ENCODE data around the gene STK32C.

DNA sequence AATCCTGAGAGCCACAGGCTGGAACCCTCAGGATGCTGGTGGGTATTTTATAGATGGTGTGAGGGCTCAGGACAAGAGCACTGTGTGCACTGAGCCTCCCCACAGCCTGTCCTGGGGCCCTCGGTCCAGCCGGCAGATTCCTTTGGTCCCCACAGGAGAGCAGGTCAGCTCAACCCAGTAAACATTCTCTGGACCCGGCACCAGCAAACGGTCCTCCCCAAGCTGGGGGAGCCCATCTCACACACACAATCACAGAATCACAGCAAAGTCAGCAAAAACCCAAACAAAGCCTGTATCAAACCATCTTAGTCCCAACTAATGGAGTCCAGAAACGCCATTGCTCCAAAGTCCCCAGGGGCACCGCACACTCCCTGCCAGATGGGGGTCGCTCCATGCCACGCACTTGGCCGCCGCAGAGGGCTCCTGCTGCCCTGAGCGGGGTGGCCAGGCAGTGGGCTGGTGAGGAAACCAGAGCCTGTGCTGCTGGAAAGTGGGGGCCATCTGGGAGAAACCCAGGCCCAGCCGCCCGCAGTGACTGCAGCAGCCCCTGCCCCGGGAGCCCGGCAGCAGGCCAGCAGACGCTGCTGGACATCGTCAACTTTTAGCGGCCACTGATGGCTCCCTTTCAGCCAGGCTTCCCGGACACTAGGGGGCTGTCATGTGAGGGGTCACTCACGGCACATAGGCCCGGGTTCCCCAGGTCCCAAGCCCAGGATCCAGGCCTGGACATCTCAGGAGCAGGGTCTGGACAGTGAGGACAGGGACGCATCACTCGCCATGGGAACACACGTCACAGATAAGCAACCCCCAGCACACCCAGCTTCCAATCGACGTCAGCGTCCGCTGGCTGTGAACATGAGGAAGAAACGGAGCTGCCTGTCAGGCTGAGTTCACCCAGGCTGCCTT lies 68.4 kb downstream of the STK32C start:
- TF ChIP-seq, protein P1, sequence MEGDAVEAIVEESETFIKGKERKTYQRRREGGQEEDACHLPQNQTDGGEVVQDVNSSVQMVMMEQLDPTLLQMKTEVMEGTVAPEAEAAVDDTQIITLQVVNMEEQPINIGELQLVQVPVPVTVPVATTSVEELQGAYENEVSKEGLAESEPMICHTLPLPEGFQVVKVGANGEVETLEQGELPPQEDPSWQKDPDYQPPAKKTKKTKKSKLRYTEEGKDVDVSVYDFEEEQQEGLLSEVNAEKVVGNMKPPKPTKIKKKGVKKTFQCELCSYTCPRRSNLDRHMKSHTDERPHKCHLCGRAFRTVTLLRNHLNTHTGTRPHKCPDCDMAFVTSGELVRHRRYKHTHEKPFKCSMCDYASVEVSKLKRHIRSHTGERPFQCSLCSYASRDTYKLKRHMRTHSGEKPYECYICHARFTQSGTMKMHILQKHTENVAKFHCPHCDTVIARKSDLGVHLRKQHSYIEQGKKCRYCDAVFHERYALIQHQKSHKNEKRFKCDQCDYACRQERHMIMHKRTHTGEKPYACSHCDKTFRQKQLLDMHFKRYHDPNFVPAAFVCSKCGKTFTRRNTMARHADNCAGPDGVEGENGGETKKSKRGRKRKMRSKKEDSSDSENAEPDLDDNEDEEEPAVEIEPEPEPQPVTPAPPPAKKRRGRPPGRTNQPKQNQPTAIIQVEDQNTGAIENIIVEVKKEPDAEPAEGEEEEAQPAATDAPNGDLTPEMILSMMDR (IDR thresholded peaks at IDR 0.05) = no peak
- TF ChIP-seq POLR2A (IDR thresholded peaks at IDR 0.05) = no peak
